Measurements from ENCODE around the gene CCT7.

Gene CCT7

DNA sequence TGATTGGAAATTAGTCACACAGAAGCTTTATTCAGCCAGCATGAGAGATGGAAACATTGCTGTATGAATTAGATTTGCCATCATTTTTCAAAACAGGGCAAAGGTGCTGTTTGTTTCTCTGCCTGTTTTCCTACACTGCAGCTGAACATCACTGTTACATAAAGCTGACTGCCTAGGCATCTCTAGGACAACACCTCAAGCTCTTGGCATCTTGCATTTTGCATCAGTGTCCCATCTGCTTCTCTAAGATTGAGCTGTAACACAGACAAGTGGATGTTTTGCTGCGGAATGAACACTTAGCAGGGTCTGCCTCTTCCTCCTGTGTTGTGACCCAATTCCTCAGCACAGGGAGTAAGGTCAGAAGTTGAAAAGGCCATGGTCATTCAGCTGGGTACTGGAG is 4.9 kb downstream of the CCT7 start:
- Histone ChIP-seq H3K9ac (peak overlapping the region; percentile 26; the same call in 1 of the 2 replicates), H3K27ac (no peak overlapping the region), H3K4me3 (no peak overlapping the region), H3K4me1 (peaks cover 30% of the 10 kb centered on the region), H3K27me3 (no peaks in the 10 kb centered on the region), H3K4me2 (no peak overlapping the region), H4K20me1 (peaks cover 97% of the 10 kb centered on the region), H3K36me3 (peaks cover 86% of the 10 kb centered on the region), H3K9me3 (no peaks in the 10 kb centered on the region)
- no peak for TF ChIP-seq Cebpa-rat (IDR thresholded peaks at IDR 0.05)

DNA sequence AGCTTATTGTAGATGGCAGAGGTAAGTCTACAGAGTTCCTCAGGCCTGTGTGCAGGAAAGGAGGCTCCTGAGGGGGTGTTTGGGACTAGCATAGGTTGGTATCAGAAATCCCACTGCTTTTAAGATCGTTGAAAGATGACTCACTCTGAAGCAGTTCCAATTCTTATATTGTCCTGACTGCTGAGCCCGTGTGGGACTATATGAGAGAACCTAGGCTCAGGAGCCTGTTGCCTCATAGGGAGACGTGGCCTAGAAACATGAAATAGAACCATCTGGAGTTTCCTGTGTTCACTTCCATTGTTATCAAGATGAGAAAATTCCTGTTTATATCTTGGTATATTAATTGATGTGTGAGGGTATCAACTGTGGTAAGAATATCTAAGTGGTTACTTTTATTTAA is 5.7 kb downstream of the CCT7 start:
- peaks cover 30% of the 10 kb centered on the region for H3K4me1 ChIP-seq
- H3K27me3 ChIP-seq, result no peaks in the 10 kb centered on the region
- no peak overlapping the region for H3K27ac ChIP-seq
- no peak overlapping the region for H3K4me3 ChIP-seq
- TF ChIP-seq Cebpa-rat (IDR thresholded peaks at IDR 0.05), result no peak
- peaks cover 100% of the 10 kb centered on the region for H4K20me1 ChIP-seq
- H3K9ac ChIP-seq, result 0 out of 2 replicates have a peak overlapping the region, but pooled peaks have one; percentile 26
- H3K9me3 ChIP-seq, result no peaks in the 10 kb centered on the region
- peaks cover 94% of the 10 kb centered on the region for H3K36me3 ChIP-seq
- H3K4me2 ChIP-seq, result no peak overlapping the region

DNA sequence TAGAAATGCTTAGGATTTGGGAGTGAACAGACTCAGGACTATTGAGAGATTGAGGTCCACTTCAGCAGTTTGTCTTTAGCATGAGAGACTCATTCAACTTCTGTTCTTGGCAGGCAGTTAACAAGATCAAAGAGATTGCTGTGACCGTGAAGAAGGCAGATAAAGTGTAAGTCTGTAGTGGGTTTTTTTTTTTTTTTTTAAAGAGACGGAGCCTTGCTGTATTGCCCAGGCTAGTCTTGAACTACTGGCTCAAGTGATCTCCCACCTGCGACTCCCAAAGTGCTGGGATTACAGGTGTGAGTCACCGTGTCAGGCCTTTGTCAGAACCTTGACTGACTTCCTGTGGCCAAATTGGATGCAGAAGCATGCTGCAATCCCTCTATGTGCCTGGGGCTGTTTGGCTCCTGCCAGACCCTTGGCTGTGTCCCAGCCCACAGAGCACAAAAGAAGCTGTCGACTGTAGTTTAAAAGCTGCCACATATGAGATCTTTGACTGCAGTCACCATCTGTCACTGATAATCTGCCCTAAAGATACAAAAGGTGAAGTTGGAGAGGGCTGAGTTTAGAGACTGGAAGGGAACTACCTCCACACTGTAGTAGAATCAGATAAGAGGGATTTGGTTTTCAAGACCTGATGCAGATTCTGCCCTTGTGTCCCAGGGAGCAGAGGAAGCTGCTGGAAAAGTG is 9.9 kb downstream of the CCT7 start:
- peaks cover 2% of the 10 kb centered on the region; the same call in 1 of the 2 replicates for H3K4me1 ChIP-seq
- H3K4me2 ChIP-seq, result no peak overlapping the region
- no peak overlapping the region for H3K4me3 ChIP-seq
- H3K9me3 ChIP-seq, result no peaks in the 10 kb centered on the region
- no peak overlapping the region for H3K27ac ChIP-seq
- H4K20me1 ChIP-seq, result peaks cover 100% of the 10 kb centered on the region
- no peak for TF ChIP-seq Cebpa-rat (IDR thresholded peaks at IDR 0.05)
- H3K36me3 ChIP-seq, result peaks cover 100% of the 10 kb centered on the region
- H3K27me3 ChIP-seq, result no peaks in the 10 kb centered on the region
- no peak overlapping the region for H3K9ac ChIP-seq

DNA sequence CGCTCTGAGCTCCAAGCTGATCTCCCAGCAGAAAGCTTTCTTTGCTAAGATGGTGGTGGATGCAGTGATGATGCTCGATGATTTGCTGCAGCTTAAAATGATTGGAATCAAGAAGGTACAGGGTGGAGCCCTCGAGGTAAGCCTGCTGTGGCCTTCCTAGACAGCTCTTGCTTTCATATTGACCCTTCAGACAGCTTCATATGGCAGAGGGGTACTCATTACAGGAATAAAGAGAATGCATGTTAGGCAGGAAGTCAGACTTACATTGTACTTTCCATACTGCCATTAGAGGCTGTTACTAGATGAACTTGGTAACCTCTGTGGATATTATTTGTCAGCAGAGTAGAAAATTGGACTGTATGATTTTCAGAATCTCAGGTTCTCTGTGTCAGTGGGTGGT is 10.5 kb downstream of the CCT7 start:
- no peak overlapping the region for H3K4me3 ChIP-seq
- TF ChIP-seq Cebpa-rat (IDR thresholded peaks at IDR 0.05), result no peak
- peaks cover 100% of the 10 kb centered on the region for H4K20me1 ChIP-seq
- no peaks in the 10 kb centered on the region for H3K4me1 ChIP-seq
- no peak overlapping the region for H3K4me2 ChIP-seq
- peaks cover 100% of the 10 kb centered on the region for H3K36me3 ChIP-seq
- H3K9me3 ChIP-seq, result no peaks in the 10 kb centered on the region
- H3K27me3 ChIP-seq, result no peaks in the 10 kb centered on the region
- H3K27ac ChIP-seq, result no peak overlapping the region
- H3K9ac ChIP-seq, result no peak overlapping the region

DNA sequence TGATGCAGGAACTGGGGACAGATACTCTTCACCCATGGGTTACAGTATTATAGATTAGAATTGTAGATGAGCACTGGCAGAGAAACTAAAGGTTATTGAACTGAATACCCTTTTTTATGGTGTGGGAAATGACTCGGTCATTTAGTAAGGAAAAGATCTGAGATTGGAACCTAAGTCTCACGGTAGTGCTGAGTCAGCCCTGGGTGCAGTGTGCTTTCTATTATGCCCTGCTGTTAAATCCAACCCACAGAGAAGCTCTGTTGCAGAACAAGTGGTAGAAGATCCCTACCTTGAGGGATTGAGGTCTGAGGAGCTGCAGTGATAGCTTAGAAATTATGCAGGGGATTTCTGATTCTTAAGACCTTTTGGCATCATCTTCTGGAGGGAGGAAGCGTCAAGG is 12.7 kb downstream of the CCT7 start:
- no peaks in the 10 kb centered on the region for H3K4me1 ChIP-seq
- H4K20me1 ChIP-seq, result peaks cover 98% of the 10 kb centered on the region
- no peaks in the 10 kb centered on the region for H3K9me3 ChIP-seq
- H3K27me3 ChIP-seq, result no peaks in the 10 kb centered on the region
- no peak overlapping the region for H3K4me2 ChIP-seq
- H3K27ac ChIP-seq, result no peak overlapping the region
- no peak overlapping the region for H3K4me3 ChIP-seq
- no peak for TF ChIP-seq Cebpa-rat (IDR thresholded peaks at IDR 0.05)
- no peak overlapping the region for H3K9ac ChIP-seq
- peaks cover 100% of the 10 kb centered on the region for H3K36me3 ChIP-seq

DNA sequence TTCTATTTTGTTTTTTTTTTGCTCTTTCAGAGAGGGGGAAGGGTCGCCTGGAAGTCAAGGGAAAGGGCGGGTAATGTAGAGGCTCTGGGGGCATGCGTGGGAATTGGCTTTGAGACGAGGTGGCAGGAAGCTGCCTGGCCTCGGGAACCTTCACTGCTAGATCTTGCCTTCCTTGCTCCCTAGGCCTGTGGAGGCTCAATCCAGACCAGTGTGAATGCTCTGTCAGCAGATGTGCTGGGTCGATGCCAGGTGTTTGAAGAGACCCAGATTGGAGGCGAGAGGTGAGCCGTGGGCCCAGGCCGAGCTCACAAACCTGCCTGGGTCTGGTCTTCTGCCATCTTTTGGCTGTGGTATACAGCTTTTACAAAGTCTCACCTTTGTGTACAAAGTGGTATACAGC is 15.5 kb downstream of the CCT7 start:
- Histone ChIP-seq H4K20me1 (peaks cover 98% of the 10 kb centered on the region), H3K27me3 (no peaks in the 10 kb centered on the region)
- no peak for TF ChIP-seq Cebpa-rat (IDR thresholded peaks at IDR 0.05)

DNA sequence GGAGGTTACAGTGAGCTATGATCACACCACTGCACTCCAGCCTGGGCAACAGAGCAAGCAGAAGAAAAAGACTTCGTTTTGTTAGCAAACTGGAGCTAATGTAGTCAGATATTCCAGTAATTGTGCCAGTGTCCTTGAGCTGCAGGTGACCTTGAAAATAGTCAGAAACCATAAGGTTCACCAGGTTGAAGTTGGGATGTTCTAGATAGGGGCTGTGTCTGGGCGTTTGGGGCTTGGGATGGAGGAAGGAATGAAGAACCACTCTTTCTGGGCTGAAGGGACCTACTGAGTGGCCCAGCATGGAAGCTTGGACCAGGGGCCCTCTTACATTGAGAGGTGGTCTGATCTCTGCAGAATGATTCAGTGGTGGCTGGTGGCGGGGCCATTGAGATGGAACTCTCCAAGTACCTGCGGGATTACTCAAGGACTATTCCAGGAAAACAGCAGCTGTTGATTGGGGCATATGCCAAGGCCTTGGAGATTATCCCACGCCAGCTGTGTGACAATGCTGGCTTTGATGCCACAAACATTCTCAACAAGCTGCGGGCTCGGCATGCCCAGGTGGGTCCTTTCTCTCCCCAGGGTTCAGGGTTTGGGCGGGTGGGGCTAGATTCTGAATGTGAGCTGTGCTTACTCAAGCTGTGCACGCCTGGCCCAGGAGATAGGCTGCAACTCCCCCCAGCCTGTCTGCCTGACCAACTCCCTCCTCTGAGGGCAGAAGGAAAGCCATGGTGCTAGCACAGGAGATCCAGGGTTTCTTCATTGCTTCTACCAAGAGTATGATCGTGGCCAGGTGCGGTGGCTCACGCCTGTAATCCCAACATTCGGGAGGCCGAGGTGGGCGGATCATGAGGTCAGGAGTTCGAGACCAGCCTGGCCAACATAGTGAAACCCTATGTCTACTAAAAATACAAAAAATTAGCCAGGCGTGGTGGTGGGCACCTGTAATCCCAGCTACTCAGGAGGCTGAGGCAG is 17.1 kb downstream of the CCT7 start:
- no peak overlapping the region for H3K4me3 ChIP-seq
- peaks cover 100% of the 10 kb centered on the region for H3K36me3 ChIP-seq
- H3K4me2 ChIP-seq, result no peak overlapping the region
- H3K9ac ChIP-seq, result no peak overlapping the region
- H4K20me1 ChIP-seq, result peaks cover 98% of the 10 kb centered on the region
- TF ChIP-seq Cebpa-rat (IDR thresholded peaks at IDR 0.05), result no peak
- no peaks in the 10 kb centered on the region for H3K9me3 ChIP-seq
- peaks cover 11% of the 10 kb centered on the region for H3K4me1 ChIP-seq
- no peaks in the 10 kb centered on the region for H3K27me3 ChIP-seq
- H3K27ac ChIP-seq, result no peak overlapping the region

More for the DNA sequence above, 15.5 kb downstream of the CCT7 start:
- Histone ChIP-seq H3K9me3 (no peaks in the 10 kb centered on the region), H3K4me1 (peaks cover 1% of the 10 kb centered on the region; the same call in 1 of the 2 replicates), H3K27ac (no peak overlapping the region), H3K36me3 (peaks cover 100% of the 10 kb centered on the region), H3K4me2 (no peak overlapping the region), H3K9ac (no peak overlapping the region), H3K4me3 (no peak overlapping the region)

DNA sequence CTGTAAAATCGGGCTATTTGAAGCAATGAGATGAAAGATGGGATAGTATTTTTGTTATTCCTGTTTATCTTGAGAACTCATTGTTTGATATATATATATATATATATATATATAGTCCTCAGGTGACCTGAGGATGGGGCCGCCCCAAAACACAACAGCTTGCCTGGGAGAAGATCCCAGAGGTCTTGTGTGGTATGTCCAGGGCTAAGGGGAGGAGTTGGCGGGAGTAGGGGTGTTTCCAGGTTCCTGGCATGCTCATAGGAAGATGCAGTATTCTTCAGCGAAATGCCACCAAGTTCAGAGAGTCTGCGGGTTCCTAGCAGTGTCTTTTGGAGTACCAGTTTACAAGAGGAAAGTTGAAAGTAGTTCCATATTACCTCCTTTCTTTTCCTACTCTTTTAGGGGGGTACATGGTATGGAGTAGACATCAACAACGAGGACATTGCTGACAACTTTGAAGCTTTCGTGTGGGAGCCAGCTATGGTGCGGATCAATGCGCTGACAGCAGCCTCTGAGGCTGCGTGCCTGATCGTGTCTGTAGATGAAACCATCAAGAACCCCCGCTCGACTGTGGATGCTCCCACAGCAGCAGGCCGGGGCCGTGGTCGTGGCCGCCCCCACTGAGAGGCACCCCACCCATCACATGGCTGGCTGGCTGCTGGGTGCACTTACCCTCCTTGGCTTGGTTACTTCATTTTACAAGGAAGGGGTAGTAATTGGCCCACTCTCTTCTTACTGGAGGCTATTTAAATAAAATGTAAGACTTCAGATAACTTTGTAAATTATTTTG is 18.3 kb downstream of the CCT7 start:
- no peak for TF ChIP-seq Cebpa-rat (IDR thresholded peaks at IDR 0.05)
- Histone ChIP-seq H3K27ac (no peak overlapping the region), H3K4me3 (no peak overlapping the region), H4K20me1 (peaks cover 98% of the 10 kb centered on the region), H3K9ac (no peak overlapping the region), H3K4me1 (peaks cover 11% of the 10 kb centered on the region), H3K36me3 (peaks cover 100% of the 10 kb centered on the region), H3K9me3 (no peaks in the 10 kb centered on the region), H3K4me2 (no peak overlapping the region), H3K27me3 (no peaks in the 10 kb centered on the region)

DNA sequence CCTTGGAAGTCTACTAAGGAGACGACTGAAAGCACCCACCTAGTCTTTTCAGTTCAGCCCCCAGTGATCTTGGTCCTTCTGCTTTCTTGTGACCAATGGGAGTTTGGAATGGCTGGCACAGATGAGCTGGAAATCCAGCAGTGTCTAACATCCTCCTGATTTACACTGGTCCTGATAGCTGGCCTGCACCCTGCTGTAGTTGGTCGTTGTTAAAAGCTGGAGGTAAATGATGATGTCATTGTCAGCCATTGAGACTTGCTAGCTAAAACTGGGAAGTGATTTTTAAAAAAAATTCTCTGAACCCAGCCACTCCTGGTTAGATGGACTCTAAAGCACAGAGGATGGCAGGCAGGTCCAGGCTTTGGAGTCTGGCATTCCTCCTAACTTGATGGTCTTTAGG is 19.3 kb downstream of the CCT7 start:
- no peak overlapping the region for H3K27ac ChIP-seq
- peaks cover 98% of the 10 kb centered on the region for H4K20me1 ChIP-seq
- peaks cover 100% of the 10 kb centered on the region for H3K36me3 ChIP-seq
- H3K9ac ChIP-seq, result no peak overlapping the region
- no peak for TF ChIP-seq Cebpa-rat (IDR thresholded peaks at IDR 0.05)
- H3K27me3 ChIP-seq, result no peaks in the 10 kb centered on the region
- no peaks in the 10 kb centered on the region for H3K9me3 ChIP-seq
- no peak overlapping the region for H3K4me2 ChIP-seq
- H3K4me3 ChIP-seq, result no peak overlapping the region
- peaks cover 20% of the 10 kb centered on the region for H3K4me1 ChIP-seq
